Lower lobe of right lung (tissue), 2 donors: ENCODE data around the gene ASCC2. TPM values are rescaled to one million over a fixed set of nuclear protein-coding genes. Genes with fewer than 3 reads are reported as not detected.

Experiments
- ATAC-seq, 2 donors: fragments of 200-7000 bp; cut with Tn5 transposase; one replicate each; pipeline ENCODE4 v1.9.1; 2020 to 2022; ENCODE audit warnings: mild to moderate bottlenecking in 2 of 2, moderate library complexity in 2 of 2
- DNase-seq: peaks from one replicate; pipeline ENCODE4 v3.0.0-alpha.2; 2020
- H3K27ac ChIP-seq: fragments of 200-600 bp; one replicate; pipeline ENCODE4 v1.8.0; 2022
- H3K27me3 ChIP-seq: fragments of 200-600 bp; one replicate; pipeline ENCODE4 v1.8.0; 2022; ENCODE audit warnings: low read depth
- H3K36me3 ChIP-seq: fragments of 200-600 bp; one replicate; pipeline ENCODE4 v1.8.0; 2022; ENCODE audit warnings: mild to moderate bottlenecking
- H3K4me1 ChIP-seq: fragments of 200-600 bp; one replicate; pipeline ENCODE4 v1.8.0; 2022
- H3K4me3 ChIP-seq: fragments of 200-600 bp; one replicate; pipeline ENCODE4 v1.8.0; 2022; ENCODE audit warnings: mild to moderate bottlenecking
- H3K9me3 ChIP-seq: fragments of 200-600 bp; one replicate; pipeline ENCODE4 v1.8.0; 2022
- CTCF ChIP-seq: fragments of 200-600 bp; IDR thresholded peaks from one replicate; pipeline ENCODE4 v1.8.0; 2022; ENCODE audit warnings: antibody characterized with exemption, mild to moderate bottlenecking
- intact Hi-C: fragments of 100-400 bp; cut with DNase I; formaldehyde crosslinking; loops from one replicate; pipeline ENCODE4 v1.11.0; 2022
- total RNA-seq: library from RNA; stranded (reverse); fragmentation: NEBNext Ultra II Directional; extraction: Animal tissue kit (Norgen Biotek cat#: 25700); gene quantifications from one replicate; pipeline ENCODE4 v1.2.1, GENCODE V29; 2021
- donor health status: DM: no; HTN: yes; CAD: no; lungs with severe emphysema.

Gene ASCC2
- total RNA-seq, 1 donor from 2014 or later = 65.4 TPM

GRCh38 chr22:29883045-29883774, 45.1 kb upstream of the ASCC2 start, which contains the start of gene MTMR3:
MTMR3 (plus strand) TSS chr22:29883174; CDS start chr22:29971060, 87,886 bp downstream.
- no peaks in the 10 kb centered on the region for H3K27me3 ChIP-seq
- intact Hi-C loops = no loop called here
- H3K36me3 ChIP-seq = no peaks in the 10 kb centered on the region
- H3K4me3 ChIP-seq = peak within 1 kb of the TSS; percentile 88
- H3K27ac ChIP-seq = peak within 1 kb of the TSS; percentile 95
- peaks cover 36% of the 10 kb centered on the region for H3K4me1 ChIP-seq
- no peaks in the 10 kb centered on the region for H3K9me3 ChIP-seq
- peak; percentile 92 to 95 for ATAC-seq
- peak; percentile 96 for DNase-seq
- TF ChIP-seq CTCF = peak; percentile 35

GRCh38 chr22:29882716-29883044, 44.6 kb upstream of the ASCC2 start:
- no peaks in the 10 kb centered on the region for H3K36me3 ChIP-seq
- ATAC-seq (no peak), DNase-seq (no peak)
- H3K4me1 ChIP-seq = peaks cover 31% of the 10 kb centered on the region
- intact Hi-C loops = no loop called here
- no peak overlapping the region for H3K27ac ChIP-seq
- H3K27me3 ChIP-seq = no peaks in the 10 kb centered on the region
- no peaks in the 10 kb centered on the region for H3K9me3 ChIP-seq
- H3K4me3 ChIP-seq = peak overlapping the region; percentile 88
- no peak for TF ChIP-seq CTCF

GRCh38 chr22:29879753-29880152, 41.7 kb upstream of the ASCC2 start:
- Histone ChIP-seq H3K27me3 (no peaks in the 10 kb centered on the region), H3K36me3 (no peaks in the 10 kb centered on the region), H3K9me3 (no peaks in the 10 kb centered on the region), H3K4me1 (peaks cover 8% of the 10 kb centered on the region), H3K27ac (no peak overlapping the region), H3K4me3 (no peak overlapping the region)
- ATAC-seq (no peak), DNase-seq (no peak)
- intact Hi-C loops = no loop called here
- no peak for TF ChIP-seq CTCF

- ATAC-seq = no peak
Observed at GRCh38 chr22:29877620-29878019, 39.5 kb upstream of the ASCC2 start.

GRCh38 chr22:29873943-29874342, 35.9 kb upstream of the ASCC2 start:
- Histone ChIP-seq H3K36me3 (no peaks in the 10 kb centered on the region), H3K27ac (no peak overlapping the region), H3K9me3 (no peaks in the 10 kb centered on the region), H3K27me3 (no peaks in the 10 kb centered on the region), H3K4me1 (no peaks in the 10 kb centered on the region), H3K4me3 (no peak overlapping the region)
- no peak for ATAC-seq
- intact Hi-C loops = no loop called here
- no peak for DNase-seq
- no peak for TF ChIP-seq CTCF

More at GRCh38 chr22:29877620-29878019, 39.5 kb upstream of the ASCC2 start:
- intact Hi-C loops = no loop called here
- no peak for DNase-seq
- H3K36me3 ChIP-seq = no peaks in the 10 kb centered on the region
- TF ChIP-seq CTCF = no peak
- no peaks in the 10 kb centered on the region for H3K27me3 ChIP-seq
- no peak overlapping the region for H3K27ac ChIP-seq
- H3K4me1 ChIP-seq = no peaks in the 10 kb centered on the region
- H3K4me3 ChIP-seq = no peak overlapping the region
- no peaks in the 10 kb centered on the region for H3K9me3 ChIP-seq
